ENCODE data around the gene AHCYL2.
"Not testable (repeated sequence)": the region's sequence is repeated elsewhere in the genome, so short reads cannot be mapped to it uniquely, and the experiment has no call there.

AHCYL2 gene

GRCh38 chr7:129244220-129244619, 19.4 kb downstream of the AHCYL2 start:
- DNase-seq (ENCODE audit: low read depth), result no peak

GRCh38 chr7:129245533-129245932, 20.7 kb downstream of the AHCYL2 start:
- no peak for DNase-seq (ENCODE audit: low read depth)

GRCh38 chr7:129247087-129247486, 22.3 kb downstream of the AHCYL2 start:
- DNase-seq (ENCODE audit: low read depth), result no peak

GRCh38 chr7:129252128-129252527, 27.3 kb downstream of the AHCYL2 start:
- DNase-seq (ENCODE audit: low read depth), result no peak

- DNase-seq (ENCODE audit: low read depth), result not testable (repeated sequence)
Measured at GRCh38 chr7:129252603-129253002, 27.8 kb downstream of the AHCYL2 start.

- no peak for DNase-seq (ENCODE audit: low read depth)
Measured at GRCh38 chr7:129255800-129256199, 31.0 kb downstream of the AHCYL2 start.

- no peak for DNase-seq (ENCODE audit: low read depth)
Measured at GRCh38 chr7:129256221-129256620, 31.4 kb downstream of the AHCYL2 start.

GRCh38 chr7:129257168-129257567, 32.3 kb downstream of the AHCYL2 start:
- DNase-seq (ENCODE audit: low read depth), result no peak

- DNase-seq (ENCODE audit: low read depth), result no peak
Measured at GRCh38 chr7:129258649-129259389, 34.0 kb downstream of the AHCYL2 start.

GRCh38 chr7:129262324-129262723, 37.5 kb downstream of the AHCYL2 start:
- no peak for DNase-seq (ENCODE audit: low read depth)

- DNase-seq (ENCODE audit: low read depth), result no peak
Measured at GRCh38 chr7:129263168-129263567, 38.3 kb downstream of the AHCYL2 start.

- no peak for DNase-seq (ENCODE audit: low read depth)
Measured at GRCh38 chr7:129264534-129264933, 39.7 kb downstream of the AHCYL2 start.

- no peak for DNase-seq (ENCODE audit: low read depth)
Measured at GRCh38 chr7:129265328-129265727, 40.5 kb downstream of the AHCYL2 start.

GRCh38 chr7:129266181-129266580, 41.4 kb downstream of the AHCYL2 start:
- no peak for DNase-seq (ENCODE audit: low read depth)

GRCh38 chr7:129270077-129270476, 45.2 kb downstream of the AHCYL2 start:
- no peak for DNase-seq (ENCODE audit: low read depth)

- DNase-seq (ENCODE audit: low read depth), result peak; percentile 36
Measured at GRCh38 chr7:129271500-129272355, 46.9 kb downstream of the AHCYL2 start.

GRCh38 chr7:129273936-129274335, 49.1 kb downstream of the AHCYL2 start:
- no peak for DNase-seq (ENCODE audit: low read depth)

GRCh38 chr7:129277629-129278028, 52.8 kb downstream of the AHCYL2 start:
- no peak for DNase-seq (ENCODE audit: low read depth)

- no peak for DNase-seq (ENCODE audit: low read depth)
Measured at GRCh38 chr7:129278688-129279087, 53.9 kb downstream of the AHCYL2 start.

- DNase-seq (ENCODE audit: low read depth), result no peak
Measured at GRCh38 chr7:129279757-129280156, 54.9 kb downstream of the AHCYL2 start.

- DNase-seq (ENCODE audit: low read depth), result no peak
Measured at GRCh38 chr7:129281163-129281562, 56.3 kb downstream of the AHCYL2 start.

- no peak for DNase-seq (ENCODE audit: low read depth)
Measured at GRCh38 chr7:129282865-129283264, 58.0 kb downstream of the AHCYL2 start.

GRCh38 chr7:129283936-129284335, 59.1 kb downstream of the AHCYL2 start:
- no peak for DNase-seq (ENCODE audit: low read depth)
